ENCODE measurements around the gene PRODH2. TPM values are rescaled to one million over a fixed set of nuclear protein-coding genes. Genes with fewer than 3 reads are reported as not detected.
"Not testable (repeated sequence)": the region's sequence is repeated elsewhere in the genome, so short reads cannot be mapped to it uniquely, and the experiment has no call there.

PRODH2 gene
- total RNA-seq, 2 donors from 2014 or later: not detected

- DNase-seq (no peak), ATAC-seq (replicated peaks in 1 of 2) (no peak)
- Mint-ChIP-seq H3K36me3 (ENCODE audit: insufficient read depth in 2 of 2) (peaks cover 2 to 3% of the 10 kb centered on the region in 2 donors), H3K27me3 (ENCODE audit: low read depth) (peaks cover 49% of the 10 kb centered on the region), H3K4me1 (ENCODE audit: low read depth) (peaks cover 26% of the 10 kb centered on the region), H3K4me3 (no peak overlapping the region), H3K9me3 (no peaks in the 10 kb centered on the region), H3K27ac (no peak overlapping the region)
These were observed 36.4 kb upstream of the PRODH2 start for GRCh38 chr19:35848919-35849505.

GRCh38 chr19:35848486-35848885, 35.8 kb upstream of the PRODH2 start:
- no peak for ATAC-seq (replicated peaks in 1 of 2)
- peaks cover 52% of the 10 kb centered on the region for H3K27me3 Mint-ChIP-seq (ENCODE audit: low read depth)

GRCh38 chr19:35847911-35848310, 35.3 kb upstream of the PRODH2 start:
- Mint-ChIP-seq H3K9me3 (no peaks in the 10 kb centered on the region), H3K27ac (no peak overlapping the region), H3K4me1 (ENCODE audit: low read depth) (peaks cover 24% of the 10 kb centered on the region), H3K36me3 (ENCODE audit: insufficient read depth in 2 of 2) (peaks cover 2 to 3% of the 10 kb centered on the region in 2 donors), H3K27me3 (ENCODE audit: low read depth) (peaks cover 52% of the 10 kb centered on the region), H3K4me3 (no peak overlapping the region)
- ATAC-seq (replicated peaks in 1 of 2): no peak
- no peak for DNase-seq

More at GRCh38 chr19:35848486-35848885, 35.8 kb upstream of the PRODH2 start:
- Mint-ChIP-seq H3K27ac (no peak overlapping the region), H3K9me3 (no peaks in the 10 kb centered on the region), H3K4me3 (no peak overlapping the region), H3K4me1 (ENCODE audit: low read depth) (peaks cover 26% of the 10 kb centered on the region), H3K36me3 (ENCODE audit: insufficient read depth in 2 of 2) (peaks cover 2 to 3% of the 10 kb centered on the region in 2 donors)
- no peak for DNase-seq

- peaks cover 51% of the 10 kb centered on the region for H3K27me3 Mint-ChIP-seq (ENCODE audit: low read depth)
- H3K27ac Mint-ChIP-seq: no peak overlapping the region
- H3K4me3 Mint-ChIP-seq: peak overlapping the region; percentile 59 to 63
- DNase-seq: no peak
- H3K9me3 Mint-ChIP-seq: peaks cover 0 to 4% of the 10 kb centered on the region in 2 donors
- H3K4me1 Mint-ChIP-seq (ENCODE audit: low read depth): peaks cover 19% of the 10 kb centered on the region
- H3K36me3 Mint-ChIP-seq (ENCODE audit: insufficient read depth in 2 of 2): peaks cover 3% of the 10 kb centered on the region in 2 donors
- ATAC-seq (replicated peaks in 1 of 2): peak; percentile 11 to 24
These were observed 33.5 kb upstream of the PRODH2 start for GRCh38 chr19:35846038-35846668.

GRCh38 chr19:35845215-35846037, 32.8 kb upstream of the PRODH2 start:
- no peak overlapping the region for H3K27ac Mint-ChIP-seq
- H3K27me3 Mint-ChIP-seq (ENCODE audit: low read depth): peaks cover 44% of the 10 kb centered on the region
- peaks cover 15% of the 10 kb centered on the region for H3K4me1 Mint-ChIP-seq (ENCODE audit: low read depth)
- ATAC-seq (replicated peaks in 1 of 2): peak; percentile 56 to 61
- no peak for DNase-seq
- peak overlapping the region; percentile 77 to 81 for H3K4me3 Mint-ChIP-seq
- H3K36me3 Mint-ChIP-seq (ENCODE audit: insufficient read depth in 2 of 2): peaks cover 3% of the 10 kb centered on the region in 2 donors
- H3K9me3 Mint-ChIP-seq: peaks cover 0 to 4% of the 10 kb centered on the region in 2 donors

GRCh38 chr19:35844482-35845214, 32.0 kb upstream of the PRODH2 start:
- no peak for DNase-seq
- Mint-ChIP-seq H3K4me1 (ENCODE audit: low read depth) (peaks cover 15% of the 10 kb centered on the region), H3K36me3 (ENCODE audit: insufficient read depth in 2 of 2) (peaks cover 3% of the 10 kb centered on the region in 2 donors), H3K4me3 (peak overlapping the region; percentile 77 to 81), H3K27ac (no peak overlapping the region), H3K27me3 (ENCODE audit: low read depth) (peaks cover 44% of the 10 kb centered on the region), H3K9me3 (peaks cover 0 to 4% of the 10 kb centered on the region in 2 donors)
- ATAC-seq (replicated peaks in 1 of 2): no peak

- Mint-ChIP-seq H3K4me1 (ENCODE audit: low read depth) (peaks cover 15% of the 10 kb centered on the region), H3K36me3 (ENCODE audit: insufficient read depth in 2 of 2) (peaks cover 3% of the 10 kb centered on the region in 2 donors), H3K9me3 (peaks cover 0 to 6% of the 10 kb centered on the region in 2 donors), H3K27ac (no peak overlapping the region), H3K4me3 (no peak overlapping the region), H3K27me3 (ENCODE audit: low read depth) (peaks cover 44% of the 10 kb centered on the region)
- ATAC-seq (replicated peaks in 1 of 2) (no peak), DNase-seq (no peak)
These were observed 31.2 kb upstream of the PRODH2 start for GRCh38 chr19:35843676-35844481.

- no peak for DNase-seq
- ATAC-seq (replicated peaks in 1 of 2): no peak
- Mint-ChIP-seq H3K4me3 (no peak overlapping the region), H3K9me3 (peaks cover 0 to 6% of the 10 kb centered on the region in 2 donors), H3K36me3 (ENCODE audit: insufficient read depth in 2 of 2) (peaks cover 3% of the 10 kb centered on the region in 2 donors), H3K27ac (no peak overlapping the region), H3K4me1 (ENCODE audit: low read depth) (peaks cover 15% of the 10 kb centered on the region), H3K27me3 (ENCODE audit: low read depth) (peaks cover 44% of the 10 kb centered on the region)
These were observed 30.1 kb upstream of the PRODH2 start for GRCh38 chr19:35842666-35843272.

- peaks cover 3% of the 10 kb centered on the region in 2 donors for H3K36me3 Mint-ChIP-seq (ENCODE audit: insufficient read depth in 2 of 2)
- ATAC-seq (replicated peaks in 1 of 2) (no peak), DNase-seq (no peak)
- H3K27me3 Mint-ChIP-seq (ENCODE audit: low read depth): peaks cover 44% of the 10 kb centered on the region
- peaks cover 15% of the 10 kb centered on the region for H3K4me1 Mint-ChIP-seq (ENCODE audit: low read depth)
- H3K27ac Mint-ChIP-seq: no peak overlapping the region
- no peak overlapping the region for H3K4me3 Mint-ChIP-seq
- H3K9me3 Mint-ChIP-seq: peaks cover 0 to 6% of the 10 kb centered on the region in 2 donors
These were observed 29.4 kb upstream of the PRODH2 start for GRCh38 chr19:35841961-35842595.

GRCh38 chr19:35836096-35836495, 23.5 kb upstream of the PRODH2 start:
- not testable (repeated sequence) for H3K4me1 Mint-ChIP-seq (ENCODE audit: low read depth); H3K27ac Mint-ChIP-seq; H3K36me3 Mint-ChIP-seq (ENCODE audit: insufficient read depth in 2 of 2); H3K9me3 Mint-ChIP-seq; DNase-seq; H3K4me3 Mint-ChIP-seq; ATAC-seq (replicated peaks in 1 of 2)
- peaks cover 21% of the 10 kb centered on the region for H3K27me3 Mint-ChIP-seq (ENCODE audit: low read depth)

GRCh38 chr19:35833972-35834371, 21.3 kb upstream of the PRODH2 start:
- Mint-ChIP-seq H3K36me3 (ENCODE audit: insufficient read depth in 2 of 2) (no peaks in the 10 kb centered on the region), H3K4me1 (ENCODE audit: low read depth) (no peaks in the 10 kb centered on the region), H3K4me3 (no peak overlapping the region), H3K27me3 (ENCODE audit: low read depth) (peaks cover 23% of the 10 kb centered on the region), H3K9me3 (peaks cover 0 to 1% of the 10 kb centered on the region in 2 donors), H3K27ac (no peak overlapping the region)
- ATAC-seq (replicated peaks in 1 of 2) (no peak), DNase-seq (no peak)

All from activated T-cell treated with anti-CD3 and anti-CD28 coated beads, Interleukin-2, amount 50 U/mL, for 72 hours (primary cell).